ENCODE data around the gene CA9.

The CA9 gene

GRCh38 chr9:35657546-35658136, 16.1 kb upstream of the CA9 start, which contains the start of gene RMRP:
Gene RMRP, minus strand, starts transcription at chr9:35658019.
- Mint-ChIP-seq H3K4me3 (peak within 1 kb of the TSS; percentile 81), H3K27me3 (peaks cover 18% of the 10 kb centered on the region), H3K27ac (peak within 1 kb of the TSS; percentile 96), H3K36me3 (peaks cover 38% of the 10 kb centered on the region), H3K9me3 (no peaks in the 10 kb centered on the region), H3K4me1 (peaks cover 69% of the 10 kb centered on the region)
- CTCF ChIA-PET, result interaction anchor here (0.6 to 13.6 kb wide), 20 partner anchors 10 to 181 kb away, joined by 3 to 96 read pairs (median 4); partner anchors contain the start of genes CD72, CREB3, GBA2 and RGP1
- DNase-seq, result peak; percentile 91

GRCh38 chr9:35658137-35658967, 15.4 kb upstream of the CA9 start, which contains the start of gene CCDC107:
Gene CCDC107, plus strand, starts transcription at chr9:35658292. Its CDS starts 88 bp downstream, at chr9:35658380.
- H3K27me3 Mint-ChIP-seq, result peaks cover 18% of the 10 kb centered on the region
- H3K27ac Mint-ChIP-seq, result peak within 1 kb of the TSS; percentile 96
- no peaks in the 10 kb centered on the region for H3K9me3 Mint-ChIP-seq
- H3K4me1 Mint-ChIP-seq, result peaks cover 73% of the 10 kb centered on the region
- peak within 1 kb of the TSS; percentile 81 for H3K4me3 Mint-ChIP-seq
- H3K36me3 Mint-ChIP-seq, result peaks cover 39% of the 10 kb centered on the region
- peak; percentile 85 for DNase-seq
- CTCF ChIA-PET, result interaction anchor here (0.6 to 13.6 kb wide), 23 partner anchors 9 to 180 kb away, joined by 3 to 96 read pairs (median 4); partner anchors contain the start of genes CD72, CREB3, GBA2 and RGP1

GRCh38 chr9:35658968-35659220, 14.8 kb upstream of the CA9 start:
- Mint-ChIP-seq H3K36me3 (peaks cover 39% of the 10 kb centered on the region), H3K27me3 (peaks cover 18% of the 10 kb centered on the region), H3K27ac (peak overlapping the region; percentile 80), H3K9me3 (no peaks in the 10 kb centered on the region), H3K4me1 (peaks cover 79% of the 10 kb centered on the region), H3K4me3 (peak overlapping the region; percentile 81)
- CTCF ChIA-PET, result interaction anchor here (0.6 to 13.6 kb wide), 15 partner anchors 11 to 179 kb away, joined by 3 to 96 read pairs (median 9); partner anchors contain the start of genes CD72, CREB3, SIT1 and TLN1
- DNase-seq, result no peak

- CTCF ChIA-PET, result interaction anchor here (0.6 to 13.6 kb wide), 14 partner anchors 10 to 131 kb away, joined by 3 to 96 read pairs (median 10); partner anchors contain the start of genes CD72, CREB3, SIT1 and TLN1
- peak overlapping the region; percentile 80 for H3K27ac Mint-ChIP-seq
- H3K9me3 Mint-ChIP-seq, result no peaks in the 10 kb centered on the region
- peaks cover 18% of the 10 kb centered on the region for H3K27me3 Mint-ChIP-seq
- DNase-seq, result no peak
- peaks cover 39% of the 10 kb centered on the region for H3K36me3 Mint-ChIP-seq
- H3K4me1 Mint-ChIP-seq, result peaks cover 83% of the 10 kb centered on the region
- peak overlapping the region; percentile 81 for H3K4me3 Mint-ChIP-seq
Measured at GRCh38 chr9:35659340-35659739, 14.4 kb upstream of the CA9 start.

- peaks cover 89% of the 10 kb centered on the region for H3K4me1 Mint-ChIP-seq
- H3K27me3 Mint-ChIP-seq, result peaks cover 18% of the 10 kb centered on the region
- H3K9me3 Mint-ChIP-seq, result no peaks in the 10 kb centered on the region
- CTCF ChIA-PET, result interaction anchor here (1.0 to 13.6 kb wide), 10 partner anchors 13 to 87 kb away, joined by 3 to 96 read pairs (median 6); partner anchors contain the start of genes GBA2, RGP1 and SIT1
- DNase-seq, result no peak
- no peak overlapping the region for H3K4me3 Mint-ChIP-seq
- H3K27ac Mint-ChIP-seq, result peak overlapping the region; percentile 70
- peaks cover 39% of the 10 kb centered on the region for H3K36me3 Mint-ChIP-seq
Measured at GRCh38 chr9:35660966-35661415, 12.7 kb upstream of the CA9 start.

GRCh38 chr9:35661756-35662350, 11.9 kb upstream of the CA9 start:
- no peaks in the 10 kb centered on the region for H3K9me3 Mint-ChIP-seq
- peak overlapping the region; percentile 56 for H3K4me3 Mint-ChIP-seq
- DNase-seq, result peak; percentile 41
- peaks cover 39% of the 10 kb centered on the region for H3K36me3 Mint-ChIP-seq
- CTCF ChIA-PET, result interaction anchor here (1.1 to 13.6 kb wide), 11 partner anchors 14 to 220 kb away, joined by 3 to 96 read pairs (median 5); partner anchors contain the start of genes GBA2, RGP1 and SIT1
- peaks cover 12% of the 10 kb centered on the region for H3K27me3 Mint-ChIP-seq
- peaks cover 88% of the 10 kb centered on the region for H3K4me1 Mint-ChIP-seq
- H3K27ac Mint-ChIP-seq, result peak overlapping the region; percentile 86

GRCh38 chr9:35662437-35662836, 11.3 kb upstream of the CA9 start:
- Mint-ChIP-seq H3K36me3 (peaks cover 39% of the 10 kb centered on the region), H3K9me3 (peaks cover under 1% of the 10 kb centered on the region), H3K4me1 (peaks cover 82% of the 10 kb centered on the region), H3K27me3 (peaks cover 10% of the 10 kb centered on the region), H3K27ac (peak overlapping the region; percentile 86), H3K4me3 (peak overlapping the region; percentile 56)
- CTCF ChIA-PET, result interaction anchor here (1.1 to 13.6 kb wide), 6 partner anchors 15 to 220 kb away, joined by 3 to 96 read pairs (median 27); partner anchors contain the start of gene SIT1
- no peak for DNase-seq

GRCh38 chr9:35664531-35665470, 8.9 kb upstream of the CA9 start, which contains the start of gene ARHGEF39:
Gene ARHGEF39, minus strand, starts transcription at chr9:35665195. Its CDS starts 26 bp downstream, at chr9:35665169.
- peaks cover 65% of the 10 kb centered on the region for H3K4me1 Mint-ChIP-seq

GRCh38 chr9:35665471-35665818, 8.3 kb upstream of the CA9 start:
- Mint-ChIP-seq H3K4me1 (peaks cover 58% of the 10 kb centered on the region), H3K27me3 (no peaks in the 10 kb centered on the region), H3K36me3 (peaks cover 21% of the 10 kb centered on the region), H3K9me3 (peaks cover 2% of the 10 kb centered on the region), H3K27ac (peak overlapping the region; percentile 84), H3K4me3 (peak overlapping the region; percentile 87)
- no peak for DNase-seq
- CTCF ChIA-PET, result interaction anchor here (0.9 to 13.6 kb wide), 9 partner anchors 13 to 217 kb away, joined by 3 to 96 read pairs (median 7); partner anchors contain the start of gene TLN1

More at GRCh38 chr9:35664531-35665470, 8.9 kb upstream of the CA9 start, which contains the start of gene ARHGEF39:
- Mint-ChIP-seq H3K27ac (peak within 1 kb of the TSS; percentile 84), H3K36me3 (peaks cover 27% of the 10 kb centered on the region), H3K27me3 (no peaks in the 10 kb centered on the region), H3K4me3 (peak within 1 kb of the TSS; percentile 87), H3K9me3 (peaks cover 2% of the 10 kb centered on the region)
- peak; percentile 85 for DNase-seq
- CTCF ChIA-PET, result interaction anchor here (0.6 to 13.6 kb wide), 15 partner anchors 11 to 218 kb away, joined by 3 to 96 read pairs (median 4); partner anchors contain the start of gene TLN1

GRCh38 chr9:35666045-35666444, 7.7 kb upstream of the CA9 start:
- Mint-ChIP-seq H3K4me3 (peak overlapping the region; percentile 87), H3K9me3 (peaks cover 2% of the 10 kb centered on the region), H3K4me1 (peaks cover 52% of the 10 kb centered on the region), H3K27ac (peak overlapping the region; percentile 12), H3K27me3 (no peaks in the 10 kb centered on the region), H3K36me3 (peaks cover 15% of the 10 kb centered on the region)
- CTCF ChIA-PET, result interaction anchor here (1.3 to 13.6 kb wide), 4 partner anchors 16 to 55 kb away, joined by 3 to 96 read pairs (median 34); no protein-coding TSS in a partner anchor
- DNase-seq, result no peak

GRCh38 chr9:35666549-35666948, 7.2 kb upstream of the CA9 start:
- H3K27ac Mint-ChIP-seq, result peak overlapping the region; percentile 12
- H3K36me3 Mint-ChIP-seq, result peaks cover 12% of the 10 kb centered on the region
- H3K4me3 Mint-ChIP-seq, result peak overlapping the region; percentile 87
- no peaks in the 10 kb centered on the region for H3K27me3 Mint-ChIP-seq
- peaks cover 48% of the 10 kb centered on the region for H3K4me1 Mint-ChIP-seq
- CTCF ChIA-PET, result interaction anchor here (1.1 to 13.6 kb wide), 5 partner anchors 9 to 56 kb away, joined by 3 to 96 read pairs (median 27); partner anchors contain the start of genes CCDC107 and RMRP
- peaks cover 2% of the 10 kb centered on the region for H3K9me3 Mint-ChIP-seq
- no peak for DNase-seq

- peaks cover 2% of the 10 kb centered on the region for H3K9me3 Mint-ChIP-seq
- H3K4me3 Mint-ChIP-seq, result no peak overlapping the region
- no peak overlapping the region for H3K27ac Mint-ChIP-seq
- no peak for DNase-seq
- CTCF ChIA-PET, result interaction anchor here (1.1 kb wide), 1 partner anchor 10 kb away, joined by 3 read pairs; the partner anchor contains the start of genes CCDC107 and RMRP
- H3K4me1 Mint-ChIP-seq, result peaks cover 34% of the 10 kb centered on the region
- peaks cover 7% of the 10 kb centered on the region for H3K27me3 Mint-ChIP-seq
- H3K36me3 Mint-ChIP-seq, result no peaks in the 10 kb centered on the region
Measured at GRCh38 chr9:35667939-35668338, 5.8 kb upstream of the CA9 start.
